Vein endothelial cell (primary cell): Measurements from ENCODE around the gene DTWD2. TPM values are rescaled to one million over a fixed set of nuclear protein-coding genes. Genes with fewer than 3 reads are reported as not detected.

ENCODE experiments used
- small RNA-seq: library from RNA; depleted of rRNA; stranded (forward); fragments of <200 nt; gene quantifications from one replicate; pipeline ENCODE3, GENCODE V24; 2012
- total RNA-seq: library from RNA; depleted of rRNA; stranded (reverse); fragments of >200 nt; gene quantifications from 2 replicates; pipeline ENCODE4 v1.2.3, GENCODE V29; 2012

The DTWD2 gene, protein sequence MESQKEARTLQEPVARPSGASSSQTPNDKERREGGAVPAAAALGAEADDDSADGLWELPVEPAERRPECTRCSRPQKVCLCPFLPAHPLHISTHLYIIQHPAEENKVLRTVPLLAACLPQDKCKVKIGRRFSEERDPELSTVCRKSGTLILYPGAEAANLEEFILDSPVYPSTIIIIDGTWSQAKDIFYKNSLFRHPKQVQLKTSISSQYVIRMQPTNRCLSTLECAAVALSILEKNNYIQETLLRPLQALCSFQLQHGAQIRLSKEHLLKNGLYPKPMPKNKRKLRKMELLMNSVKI
- total RNA-seq, result 2.9 and 3.3 TPM in 2 replicates

GRCh38 chr5:118987988-118988865, at the start of gene DTWD2:
TSS of gene DTWD2 (minus strand) at chr5:118988547. CDS start at chr5:118988511, 36 bp downstream.

Small RNA genes lying within 50 kb of the gene (small RNA-seq; reads per million reads assigned to genes)
- gene RNU6-373P, result not detected

Other genes with a start within 250 kb of the DTWD2 start
- 23.5 and 31.9 TPM in 2 replicates for gene DMXL1, start 82.5 kb upstream of the DTWD2 start, total RNA-seq